Right lobe of liver (tissue), 6 donors: Measurements from ENCODE around the gene MST1. TPM values are rescaled to one million over a fixed set of nuclear protein-coding genes. Genes with fewer than 3 reads are reported as not detected.

Experiments
- ATAC-seq, 4 donors: fragments of 200-7000 bp; cut with Tn5 transposase; one replicate each; pipeline ENCODE4 v1.9.1; 2020; ENCODE audit warnings: mild to moderate bottlenecking in 4 of 4, moderate library complexity in 4 of 4
- DNase-seq, 3 donors: peaks; one replicate each; pipeline ENCODE4 v3.0.0-alpha.2; 2020
- H3K27ac ChIP-seq, 3 donors: fragments of 200-600 bp; one replicate each; pipeline ENCODE4 v1.8.0; 2022
- H3K27me3 ChIP-seq, 2 donors: fragments of 200-600 bp; one replicate each; pipeline ENCODE4 v1.8.0; 2022
- H3K36me3 ChIP-seq, 4 donors: fragments of 200-600 bp; sonication (generic) in 1 of 4; one replicate each; pipeline versions ENCODE4 v1.5.1 to v1.8.0; 2017 to 2022; ENCODE audit warnings: control low read depth in 1 of 4
- H3K4me1 ChIP-seq, 4 donors: fragments of 200-600 bp; sonication (generic) in 1 of 4; one replicate each; pipeline versions ENCODE4 v1.5.1 to v1.8.0; 2017 to 2022; ENCODE audit warnings: control low read depth in 1 of 4
- H3K4me3 ChIP-seq, 3 donors: fragments of 200-600 bp; one replicate each; pipeline ENCODE4 v1.8.0; 2022
- H3K9me3 ChIP-seq, 4 donors: fragments of 200-600 bp; sonication (generic) in 1 of 4; one replicate each; pipeline versions ENCODE4 v1.5.1 to v1.8.0; 2017 to 2022; ENCODE audit warnings: control low read depth in 1 of 4
- POLR2A ChIP-seq: fragments of 450-650 bp; IDR thresholded peaks from one replicate; pipeline ENCODE4 v1.6.1; 2017; ENCODE audit warnings: antibody characterized with exemption, mild to moderate bottlenecking
- WGBS: methylation state at CpG from one replicate; pipeline ENCODE4 v1.1.6; 2018; ENCODE audit warnings: low coverage, low lambda C conversion rate; ENCODE audit not compliant: insufficient coverage; ENCODE audit errors: missing lambda C conversion rate; 5-methylcytosine and 5-hydroxymethylcytosine counted together
- intact Hi-C, 2 donors: fragments of 100-400 bp; cut with DNase I; formaldehyde crosslinking; loops; one replicate each; pipeline versions ENCODE4 v1.11.2 to v1.14.1; 2022
- total RNA-seq, 6 experiments: library from RNA; depleted of rRNA in 2 of 6; stranded (reverse); fragments of >200 nt in 2 of 6; fragmentation: NEBNext Ultra II Directional in 3 of 6; extraction: Animal tissue kit (Norgen Biotek cat#: 25700) in 3 of 6; gene quantifications; one replicate each; pipeline versions ENCODE4 v1.1.0 to v1.2.4, GENCODE V29; 2016 to 2023
- TF ChIP-seq, protein P1 (sequence below), 4 donors: fragments of 200-600 bp in 3 of 4; fragments of 450-650 bp in 1 of 4; IDR thresholded peaks; one replicate each; pipeline versions ENCODE4 v1.5.1 to v1.8.0; 2016 to 2022; ENCODE audit warnings: antibody characterized with exemption in 4 of 4, mild to moderate bottlenecking in 2 of 4
- donor health status: DM: no; HTN: yes; CAD: no.
- donor health status: DM: no; HTN: no; CAD: no.
- donor health status: DM: no; HTN: no; CAD: no.
- donor health status: DM: no; HTN: yes; CAD: no.
- donor health status: DM: no; HTN: yes; CAD: no.

The MST1 gene
- total RNA-seq, 6 experiments from 2014 or later, result 321 to 695 (median 632) TPM

DNA sequence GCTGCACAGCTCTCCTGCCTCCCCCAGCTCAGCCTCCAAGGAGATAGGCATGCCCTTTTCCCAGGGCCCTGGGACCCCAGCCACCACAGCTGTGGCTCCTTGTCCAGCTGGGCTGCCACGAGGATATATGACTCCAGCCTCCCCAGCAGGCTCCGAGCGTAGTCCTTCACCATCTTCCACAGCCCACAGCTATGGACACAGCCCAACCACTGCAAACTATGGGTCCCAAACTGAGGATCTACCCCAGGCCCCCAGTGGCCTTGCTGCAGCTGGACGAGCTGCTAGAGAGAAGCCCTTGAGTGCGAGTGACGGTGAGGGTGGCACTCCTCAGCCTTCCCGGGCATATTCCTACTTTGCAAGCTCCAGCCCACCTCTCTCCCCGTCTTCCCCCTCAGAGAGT, 35.7 kb downstream of the MST1 start:
- ATAC-seq, result no peak
- no peaks in the 10 kb centered on the region for H3K27me3 ChIP-seq
- DNase-seq, result no peak
- TF ChIP-seq, protein P1, sequence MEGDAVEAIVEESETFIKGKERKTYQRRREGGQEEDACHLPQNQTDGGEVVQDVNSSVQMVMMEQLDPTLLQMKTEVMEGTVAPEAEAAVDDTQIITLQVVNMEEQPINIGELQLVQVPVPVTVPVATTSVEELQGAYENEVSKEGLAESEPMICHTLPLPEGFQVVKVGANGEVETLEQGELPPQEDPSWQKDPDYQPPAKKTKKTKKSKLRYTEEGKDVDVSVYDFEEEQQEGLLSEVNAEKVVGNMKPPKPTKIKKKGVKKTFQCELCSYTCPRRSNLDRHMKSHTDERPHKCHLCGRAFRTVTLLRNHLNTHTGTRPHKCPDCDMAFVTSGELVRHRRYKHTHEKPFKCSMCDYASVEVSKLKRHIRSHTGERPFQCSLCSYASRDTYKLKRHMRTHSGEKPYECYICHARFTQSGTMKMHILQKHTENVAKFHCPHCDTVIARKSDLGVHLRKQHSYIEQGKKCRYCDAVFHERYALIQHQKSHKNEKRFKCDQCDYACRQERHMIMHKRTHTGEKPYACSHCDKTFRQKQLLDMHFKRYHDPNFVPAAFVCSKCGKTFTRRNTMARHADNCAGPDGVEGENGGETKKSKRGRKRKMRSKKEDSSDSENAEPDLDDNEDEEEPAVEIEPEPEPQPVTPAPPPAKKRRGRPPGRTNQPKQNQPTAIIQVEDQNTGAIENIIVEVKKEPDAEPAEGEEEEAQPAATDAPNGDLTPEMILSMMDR (IDR thresholded peaks at IDR 0.05), result no peak
- TF ChIP-seq POLR2A, result no peak
- H3K27ac ChIP-seq, result no peak overlapping the region
- H3K9me3 ChIP-seq, result no peaks in the 10 kb centered on the region
- WGBS, result 90% methylated on average over 2 of the region's 8 CpGs
- no peak overlapping the region for H3K4me3 ChIP-seq
- H3K4me1 ChIP-seq, result no peaks in the 10 kb centered on the region
- no peaks in the 10 kb centered on the region for H3K36me3 ChIP-seq
- intact Hi-C loops, result loop anchor here in 1 of 2 donors (10.0 kb wide), 1 partner anchor 89 kb away; no protein-coding TSS in a partner anchor

DNA sequence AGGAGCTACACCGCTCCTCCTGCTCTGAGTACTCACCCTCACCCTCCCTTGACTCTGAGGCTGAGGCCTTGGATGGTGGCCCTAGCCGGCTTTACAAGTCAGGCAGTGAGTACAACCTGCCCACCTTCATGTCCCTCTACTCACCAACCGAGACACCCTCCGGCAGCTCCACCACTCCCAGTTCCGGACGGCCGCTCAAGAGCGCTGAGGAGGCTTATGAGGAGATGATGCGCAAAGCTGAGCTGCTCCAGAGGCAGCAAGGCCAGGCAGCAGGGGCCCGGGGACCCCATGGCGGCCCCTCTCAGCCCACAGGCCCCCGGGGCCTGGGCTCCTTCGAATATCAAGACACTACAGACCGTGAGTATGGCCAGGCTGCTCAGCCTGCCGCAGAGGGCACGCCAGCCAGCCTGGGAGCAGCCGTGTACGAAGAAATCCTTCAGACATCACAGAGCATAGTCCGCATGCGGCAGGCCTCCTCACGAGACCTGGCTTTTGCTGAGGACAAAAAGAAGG, 36.3 kb downstream of the MST1 start:
- intact Hi-C loops, result loop anchor here in 1 of 2 donors (10.0 kb wide), 1 partner anchor 88 kb away; no protein-coding TSS in a partner anchor
- TF ChIP-seq, protein P1 (IDR thresholded peaks at IDR 0.05), result no peak
- TF ChIP-seq POLR2A, result no peak
- DNase-seq, result no peak
- Histone ChIP-seq H3K36me3 (no peaks in the 10 kb centered on the region), H3K4me1 (no peaks in the 10 kb centered on the region), H3K9me3 (no peaks in the 10 kb centered on the region), H3K27ac (no peak overlapping the region), H3K4me3 (no peak overlapping the region), H3K27me3 (no peaks in the 10 kb centered on the region)
- 94% methylated on average over 3 of the region's 21 CpGs for WGBS
- ATAC-seq, result no peak

DNA sequence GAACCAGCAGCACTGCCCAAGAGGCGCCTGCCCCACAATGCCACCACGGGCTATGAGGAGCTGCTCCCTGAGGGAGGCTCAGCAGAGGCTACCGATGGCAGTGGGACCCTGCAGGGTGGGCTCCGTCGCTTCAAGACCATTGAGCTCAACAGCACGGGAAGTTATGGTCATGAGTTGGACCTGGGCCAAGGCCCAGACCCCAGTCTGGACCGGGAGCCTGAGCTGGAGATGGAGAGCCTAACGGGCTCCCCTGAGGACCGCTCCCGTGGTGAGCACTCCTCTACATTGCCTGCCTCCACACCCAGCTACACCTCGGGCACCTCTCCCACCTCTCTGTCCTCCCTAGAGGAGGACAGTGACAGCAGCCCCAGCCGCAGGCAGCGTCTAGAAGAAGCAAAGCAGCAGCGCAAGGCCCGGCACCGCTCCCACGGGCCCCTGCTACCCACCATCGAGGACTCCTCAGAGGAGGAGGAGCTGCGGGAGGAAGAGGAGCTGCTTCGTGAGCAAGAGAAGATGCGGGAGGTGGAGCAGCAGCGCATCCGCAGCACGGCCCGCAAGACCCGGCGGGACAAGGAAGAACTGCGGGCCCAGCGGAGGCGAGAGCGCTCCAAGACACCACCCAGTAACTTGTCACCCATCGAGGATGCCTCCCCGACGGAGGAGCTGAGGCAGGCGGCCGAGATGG, 36.9 kb downstream of the MST1 start:
- Histone ChIP-seq H3K4me3 (no peak overlapping the region), H3K27ac (no peak overlapping the region), H3K4me1 (no peaks in the 10 kb centered on the region), H3K36me3 (no peaks in the 10 kb centered on the region), H3K27me3 (no peaks in the 10 kb centered on the region), H3K9me3 (no peaks in the 10 kb centered on the region)
- DNase-seq (no peak), ATAC-seq (no peak)
- intact Hi-C loops, result loop anchor here in 1 of 2 donors (10.0 kb wide), 1 partner anchor 88 kb away; no protein-coding TSS in a partner anchor
- TF ChIP-seq, protein P1 (IDR thresholded peaks at IDR 0.05), result no peak
- TF ChIP-seq POLR2A, result no peak
- 60% methylated on average over 1 of the region's 36 CpGs for WGBS

DNA sequence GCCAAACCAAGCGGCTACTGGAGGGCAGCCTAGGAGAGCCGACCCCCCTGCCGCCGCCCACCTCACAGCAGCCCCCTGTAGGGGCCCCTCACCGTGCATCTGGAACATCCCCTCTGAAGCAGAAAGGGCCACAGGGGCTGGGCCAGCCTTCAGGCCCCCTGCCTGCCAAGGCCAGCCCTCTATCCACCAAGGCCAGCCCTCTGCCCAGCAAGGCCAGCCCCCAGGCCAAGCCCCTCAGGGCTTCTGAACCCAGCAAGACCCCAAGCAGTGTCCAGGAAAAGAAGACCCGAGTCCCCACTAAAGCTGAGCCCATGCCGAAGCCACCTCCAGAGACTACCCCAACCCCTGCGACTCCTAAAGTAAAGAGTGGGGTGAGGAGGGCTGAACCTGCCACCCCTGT, 38.6 kb downstream of the MST1 start:
- intact Hi-C loops, result loop anchor here in 1 of 2 donors (10.0 kb wide), 1 partner anchor 86 kb away; no protein-coding TSS in a partner anchor
- TF ChIP-seq, protein P1 (IDR thresholded peaks at IDR 0.05), result no peak
- no peak for TF ChIP-seq POLR2A
- WGBS, result 93% methylated on average over 2 of the region's 8 CpGs

More for the DNA sequence above, 38.6 kb downstream of the MST1 start:
- H3K4me3 ChIP-seq, result no peak overlapping the region
- peaks cover 0 to 6% (median 0%) of the 10 kb centered on the region in 4 donors for H3K4me1 ChIP-seq
- H3K27me3 ChIP-seq, result no peaks in the 10 kb centered on the region
- DNase-seq, result no peak
- H3K36me3 ChIP-seq, result no peaks in the 10 kb centered on the region
- H3K27ac ChIP-seq, result no peak overlapping the region
- ATAC-seq, result no peak
- H3K9me3 ChIP-seq, result no peaks in the 10 kb centered on the region
